Natural killer cell (primary cell): ENCODE results near the gene SBNO2. TPM values are rescaled to one million over a fixed set of nuclear protein-coding genes. Genes with fewer than 3 reads are reported as not detected.
A peak's percentile ranks its signal among the peaks of the same experiment; 100 is the strongest.

Source experiments
- ATAC-seq, 3 donors: fragments of 150-1000 bp in 2 of 3; fragments of 200-7000 bp in 1 of 3; cut with Tn5 transposase; 1 replicate in 1 of 3; 2 replicates in 2 of 3; pipeline ENCODE4 v1.10.0; 2021; ENCODE audit warnings: mild to moderate bottlenecking in 2 of 3, moderate library complexity in 2 of 3
- DNase-seq, 2 donors: peaks; one replicate each; pipeline versions ENCODE4 v3.0.0 to v3.0.0-alpha.2; 2013 to 2021; ENCODE audit warnings: mixed read lengths in 1 of 2
- H3K27ac ChIP-seq: one replicate; pipeline ENCODE4 v1.5.1; 2013; ENCODE audit warnings: mild to moderate bottlenecking, low read length
- H3K27me3 ChIP-seq: one replicate; pipeline ENCODE4 v1.6.1; 2013; ENCODE audit warnings: low read length; ENCODE audit not compliant: control insufficient read depth, insufficient read depth
- H3K36me3 ChIP-seq: one replicate; pipeline ENCODE4 v1.6.1; 2013; ENCODE audit warnings: low read length; ENCODE audit not compliant: control insufficient read depth, insufficient read depth
- H3K4me1 ChIP-seq: one replicate; pipeline ENCODE4 v1.6.1; 2013; ENCODE audit warnings: low read length; ENCODE audit not compliant: control insufficient read depth, insufficient read depth
- H3K4me3 ChIP-seq: one replicate; pipeline ENCODE4 v1.5.1; 2013; ENCODE audit warnings: low read length
- H3K9me3 ChIP-seq: one replicate; pipeline ENCODE4 v1.6.1; 2013; ENCODE audit warnings: low read length; ENCODE audit not compliant: control insufficient read depth, insufficient read depth
- H3K27ac Mint-ChIP-seq, 2 donors: one replicate each; pipeline ENCODE4 v1.8.0; 2022; ENCODE audit warnings: mild to moderate bottlenecking in 2 of 2, mixed read lengths in 2 of 2, moderate library complexity in 1 of 2
- H3K27me3 Mint-ChIP-seq, 2 donors: one replicate each; pipeline ENCODE4 v1.8.0; 2022; ENCODE audit warnings: low read depth in 2 of 2, mixed read lengths in 2 of 2
- H3K36me3 Mint-ChIP-seq: one replicate; pipeline ENCODE4 v1.8.0; 2022; ENCODE audit warnings: mixed read lengths
- H3K4me1 Mint-ChIP-seq, 2 donors: one replicate each; pipeline ENCODE4 v1.8.0; 2022; ENCODE audit warnings: mixed read lengths in 2 of 2
- H3K4me3 Mint-ChIP-seq: one replicate; pipeline ENCODE4 v1.8.0; 2022; ENCODE audit warnings: mild to moderate bottlenecking, moderate library complexity, mixed read lengths
- H3K9me3 Mint-ChIP-seq, 2 donors: one replicate each; pipeline ENCODE4 v1.8.0; 2022; ENCODE audit warnings: mixed read lengths in 2 of 2
- CTCF ChIP-seq: fragments of 200-600 bp; IDR thresholded peaks from one replicate; pipeline ENCODE4 v1.8.0; 2022; ENCODE audit warnings: antibody characterized with exemption
- WGBS: methylation state at CpG from one replicate; pipeline ENCODE4 v1.1.7; 2013; ENCODE audit warnings: missing lambda C conversion rate; ENCODE audit not compliant: insufficient coverage; 5-methylcytosine and 5-hydroxymethylcytosine counted together
- intact Hi-C: fragments of 100-400 bp; cut with micrococcal nuclease; formaldehyde crosslinking; loops from one replicate; pipeline ENCODE4 v1.14.2; 2022
- total RNA-seq, 4 donors: library from RNA; stranded (reverse); fragments of 120-200 nt in 1 of 4; gene quantifications; one replicate each; pipeline versions ENCODE4 v1.2.3 to v1.2.4, GENCODE V29; 2013 to 2022

Gene SBNO2
- total RNA-seq, 3 donors from 2014 or later (not counting 1 experiment from before 2014, with no cell fraction given): 92.0 to 106 (median 94.3) TPM

GRCh38 chr19:1177322-1178114, 3.5 kb upstream of the SBNO2 start:
- H3K4me1 ChIP-seq: peaks cover 32% of the 10 kb centered on the region
- no peak overlapping the region for H3K4me3 Mint-ChIP-seq
- no peaks in the 10 kb centered on the region for H3K36me3 ChIP-seq
- no peak for ATAC-seq
- H3K4me3 ChIP-seq: no peak overlapping the region
- no peak overlapping the region for H3K27ac Mint-ChIP-seq
- H3K27ac ChIP-seq: no peak overlapping the region
- no peak for DNase-seq
- H3K27me3 ChIP-seq: no peaks in the 10 kb centered on the region
- peaks cover 0 to 41% of the 10 kb centered on the region in 2 donors for H3K4me1 Mint-ChIP-seq
- no peak for TF ChIP-seq CTCF
- H3K9me3 ChIP-seq: no peaks in the 10 kb centered on the region
- WGBS: 74% methylated on average over 24 of the region's 25 CpGs
- intact Hi-C loops: no loop called here
- H3K9me3 Mint-ChIP-seq: no peaks in the 10 kb centered on the region
- H3K27me3 Mint-ChIP-seq: peaks cover 8 to 12% of the 10 kb centered on the region in 2 donors
- no peaks in the 10 kb centered on the region for H3K36me3 Mint-ChIP-seq

GRCh38 chr19:1173159-1173844, 766 bp downstream of the SBNO2 start:
- Histone ChIP-seq H3K27ac (peak overlapping the region; percentile 75), H3K36me3 (no peaks in the 10 kb centered on the region), H3K27me3 (no peaks in the 10 kb centered on the region), H3K4me3 (peak overlapping the region; percentile 69), H3K9me3 (no peaks in the 10 kb centered on the region), H3K4me1 (peaks cover 63% of the 10 kb centered on the region)
- no peaks in the 10 kb centered on the region for H3K27me3 Mint-ChIP-seq
- TF ChIP-seq CTCF: no peak
- ATAC-seq (peak; percentile 31 to 48 (median 41)), DNase-seq (peak in 1 of 2 donors; percentile 55)
- intact Hi-C loops: loop anchor here (5.0 kb wide), 1 partner anchor 41 kb away; no protein-coding TSS in a partner anchor
- peaks cover 21 to 62% of the 10 kb centered on the region in 2 donors for H3K4me1 Mint-ChIP-seq
- peak overlapping the region; percentile 67 to 93 for H3K27ac Mint-ChIP-seq
- H3K9me3 Mint-ChIP-seq: no peaks in the 10 kb centered on the region
- peak overlapping the region; percentile 92 for H3K4me3 Mint-ChIP-seq
- no peaks in the 10 kb centered on the region for H3K36me3 Mint-ChIP-seq
- WGBS: 6% methylated on average over 46 of the region's 47 CpGs

GRCh38 chr19:1172353-1173158, 1.5 kb downstream of the SBNO2 start:
- H3K36me3 Mint-ChIP-seq: no peaks in the 10 kb centered on the region
- intact Hi-C loops: loop anchor here (5.0 kb wide), 1 partner anchor 40 kb away; no protein-coding TSS in a partner anchor
- ATAC-seq: no peak
- no peaks in the 10 kb centered on the region for H3K9me3 ChIP-seq
- no peak for DNase-seq
- 77% methylated on average over 33 of the region's 36 CpGs for WGBS
- no peaks in the 10 kb centered on the region for H3K36me3 ChIP-seq
- peaks cover 21 to 63% of the 10 kb centered on the region in 2 donors for H3K4me1 Mint-ChIP-seq
- peaks cover 67% of the 10 kb centered on the region for H3K4me1 ChIP-seq
- no peak for TF ChIP-seq CTCF
- no peaks in the 10 kb centered on the region for H3K27me3 Mint-ChIP-seq
- H3K4me3 Mint-ChIP-seq: peak overlapping the region; percentile 92
- H3K27me3 ChIP-seq: no peaks in the 10 kb centered on the region
- H3K4me3 ChIP-seq: peak overlapping the region; percentile 69
- peak overlapping the region; percentile 67 to 93 for H3K27ac Mint-ChIP-seq
- no peaks in the 10 kb centered on the region for H3K9me3 Mint-ChIP-seq
- peak overlapping the region; percentile 75 for H3K27ac ChIP-seq
